ENCODE results near the gene C19orf38.

Gene C19orf38

DNA sequence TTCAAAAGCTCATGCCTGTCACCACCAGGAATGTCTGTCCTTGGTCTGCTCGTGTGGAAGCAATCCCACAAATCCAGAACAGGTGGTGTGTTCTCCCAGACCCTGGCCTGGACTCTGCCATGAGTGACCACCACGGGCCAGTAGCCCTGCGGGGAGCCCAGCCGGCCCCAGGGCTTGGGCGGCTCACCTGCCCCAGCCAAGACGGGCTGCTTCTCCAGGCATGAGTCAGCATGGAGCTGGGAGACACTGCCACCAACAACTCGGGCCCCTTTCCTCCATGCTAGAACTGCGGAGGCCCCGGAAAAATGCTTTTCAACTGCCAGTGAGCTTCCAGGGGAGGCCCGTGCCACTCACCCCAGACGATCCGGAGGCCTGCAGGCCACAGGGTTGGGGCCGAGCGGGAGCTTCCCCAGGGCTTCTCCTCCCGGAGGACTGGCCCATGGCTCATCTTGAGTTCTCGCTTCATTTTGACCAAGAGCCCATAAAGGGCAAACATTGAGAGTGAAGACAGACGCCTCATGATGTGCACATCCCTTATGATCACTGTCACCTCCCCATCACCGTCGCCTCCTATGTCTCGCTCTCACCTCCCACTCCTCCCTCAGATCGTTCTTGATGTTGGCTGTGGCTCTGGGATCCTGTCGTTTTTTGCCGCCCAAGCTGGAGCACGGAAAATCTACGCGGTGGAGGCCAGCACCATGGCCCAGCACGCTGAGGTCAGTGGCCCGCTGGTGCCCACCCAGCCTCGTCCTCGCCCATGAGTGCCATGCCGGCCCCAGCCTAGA is 63.6 kb downstream of the C19orf38 start:
- DNase-seq (ENCODE audit: low read depth) = no peak

DNA sequence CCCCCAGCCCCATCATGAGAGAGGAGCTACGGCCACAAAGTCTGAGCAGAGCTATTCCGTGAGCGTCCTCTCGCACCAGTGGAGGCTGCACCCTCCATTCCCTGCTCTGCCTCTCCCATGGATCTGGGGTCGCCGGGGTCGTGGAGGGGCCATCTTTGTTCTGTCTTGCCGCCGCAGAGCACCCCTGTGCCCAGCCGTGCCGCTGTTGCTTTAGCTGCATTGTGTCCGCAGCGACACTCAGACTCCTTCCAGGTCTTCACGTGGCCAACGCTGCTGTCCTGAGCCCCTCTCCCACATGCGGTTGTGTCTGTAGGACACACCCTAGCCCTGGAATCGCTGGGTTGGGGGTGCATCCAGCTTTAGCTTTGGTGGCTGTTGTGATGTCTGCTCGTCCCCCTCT is 64.4 kb downstream of the C19orf38 start:
- no peak for DNase-seq (ENCODE audit: low read depth)

DNA sequence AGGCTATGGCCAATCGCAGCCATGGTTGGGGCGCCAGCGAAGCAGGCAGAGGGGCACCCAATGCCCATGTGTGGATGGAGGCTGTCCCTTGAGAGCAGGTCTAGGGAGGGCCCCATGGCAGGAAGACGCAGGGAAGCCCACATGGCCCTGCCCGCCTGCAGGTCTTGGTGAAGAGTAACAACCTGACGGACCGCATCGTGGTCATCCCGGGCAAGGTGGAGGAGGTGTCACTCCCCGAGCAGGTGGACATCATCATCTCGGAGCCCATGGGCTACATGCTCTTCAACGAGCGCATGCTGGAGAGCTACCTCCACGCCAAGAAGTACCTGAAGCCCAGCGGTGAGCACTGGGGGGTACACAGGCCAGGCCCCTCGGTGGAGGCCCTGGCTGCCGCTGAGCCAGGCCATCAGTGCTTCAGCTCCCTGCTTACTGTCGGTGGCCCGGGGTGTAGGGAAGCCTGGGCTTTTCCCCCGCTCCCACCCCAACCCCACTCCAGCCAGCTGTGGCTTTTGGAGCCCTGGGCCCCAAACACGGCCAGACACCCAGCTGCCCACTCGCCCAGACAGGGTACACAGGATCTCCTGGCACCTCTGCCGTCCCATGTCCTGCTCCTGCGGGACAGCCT is 65.6 kb downstream of the C19orf38 start:
- DNase-seq (ENCODE audit: low read depth) = no peak

GRCh38 chr19:10915130-10916091 is 67.2 kb downstream of the C19orf38 start:
- no peak for DNase-seq (ENCODE audit: low read depth)

DNA sequence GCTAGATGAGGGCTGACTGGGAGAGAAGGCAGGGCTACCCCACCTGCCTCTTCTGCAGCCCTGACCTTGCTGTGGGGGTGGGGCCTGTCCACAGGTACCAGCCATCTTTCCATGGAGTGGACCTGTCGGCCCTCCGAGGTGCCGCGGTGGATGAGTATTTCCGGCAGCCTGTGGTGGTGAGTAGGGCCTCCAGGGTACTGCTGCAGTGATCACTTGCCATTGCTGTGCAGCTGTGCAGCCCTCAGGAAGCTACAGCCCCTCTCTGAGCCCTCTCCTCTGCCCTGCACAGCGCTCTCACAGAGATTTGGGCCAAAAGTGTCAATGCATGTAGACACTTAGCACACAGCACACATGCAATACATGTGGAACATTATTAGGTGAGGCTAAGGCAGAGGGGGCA is 68.4 kb downstream of the C19orf38 start:
- no peak for DNase-seq (ENCODE audit: low read depth)

- DNase-seq (ENCODE audit: low read depth) = no peak
Observed at GRCh38 chr19:10918359-10918758, 70.1 kb downstream of the C19orf38 start.

Measured in stimulated activated CD8-positive, alpha-beta memory T cell treated with anti-CD3 and anti-CD28 coated beads, Interleukin-7, amount 100 ng/mL, for 24 hours (primary cell).